Neutrophil (primary cell): ENCODE results near the gene RASSF9.

Experiments used
- H3K27ac ChIP-seq: fragments of 200-600 bp; sonication (generic); 2 replicates; pipeline ENCODE4 v1.5.1; 2016; ENCODE audit warnings: mild to moderate bottlenecking, moderate library complexity
- H3K27me3 ChIP-seq: fragments of 200-600 bp; sonication (generic); 2 replicates; pipeline ENCODE4 v1.6.0; 2016; ENCODE audit warnings: mild to moderate bottlenecking
- H3K36me3 ChIP-seq: fragments of 200-600 bp; sonication (generic); 2 replicates; pipeline ENCODE4 v1.5.1; 2017
- H3K4me1 ChIP-seq, 2 experiments: fragments of 200-600 bp in 1 of 2; sonication (generic) in 1 of 2; 1 replicate in 1 of 2; 2 replicates in 1 of 2; pipeline versions ENCODE4 v1.5.1 to v1.6.1; 2013 to 2016; ENCODE audit warnings: low read depth in 1 of 2, low read length in 1 of 2, mild to moderate bottlenecking in 1 of 2, moderate library complexity in 1 of 2; ENCODE audit not compliant: control insufficient read depth in 1 of 2, insufficient read depth in 1 of 2
- H3K4me3 ChIP-seq, 2 experiments: fragments of 200-600 bp in 1 of 2; sonication (generic) in 1 of 2; 1 replicate in 1 of 2; 2 replicates in 1 of 2; pipeline ENCODE4 v1.5.1; 2013 to 2016; ENCODE audit warnings: low read depth in 1 of 2, low read length in 1 of 2, mild to moderate bottlenecking in 1 of 2, moderate library complexity in 1 of 2
- H3K9me3 ChIP-seq: fragments of 200-600 bp; sonication (generic); 2 replicates; pipeline ENCODE4 v1.5.1; 2016
- CTCF ChIP-seq: fragments of 200-600 bp; sonication (generic); IDR thresholded peaks from 2 replicates; pipeline ENCODE4 v1.5.1; 2016; ENCODE audit warnings: antibody characterized with exemption

RASSF9 gene

DNA sequence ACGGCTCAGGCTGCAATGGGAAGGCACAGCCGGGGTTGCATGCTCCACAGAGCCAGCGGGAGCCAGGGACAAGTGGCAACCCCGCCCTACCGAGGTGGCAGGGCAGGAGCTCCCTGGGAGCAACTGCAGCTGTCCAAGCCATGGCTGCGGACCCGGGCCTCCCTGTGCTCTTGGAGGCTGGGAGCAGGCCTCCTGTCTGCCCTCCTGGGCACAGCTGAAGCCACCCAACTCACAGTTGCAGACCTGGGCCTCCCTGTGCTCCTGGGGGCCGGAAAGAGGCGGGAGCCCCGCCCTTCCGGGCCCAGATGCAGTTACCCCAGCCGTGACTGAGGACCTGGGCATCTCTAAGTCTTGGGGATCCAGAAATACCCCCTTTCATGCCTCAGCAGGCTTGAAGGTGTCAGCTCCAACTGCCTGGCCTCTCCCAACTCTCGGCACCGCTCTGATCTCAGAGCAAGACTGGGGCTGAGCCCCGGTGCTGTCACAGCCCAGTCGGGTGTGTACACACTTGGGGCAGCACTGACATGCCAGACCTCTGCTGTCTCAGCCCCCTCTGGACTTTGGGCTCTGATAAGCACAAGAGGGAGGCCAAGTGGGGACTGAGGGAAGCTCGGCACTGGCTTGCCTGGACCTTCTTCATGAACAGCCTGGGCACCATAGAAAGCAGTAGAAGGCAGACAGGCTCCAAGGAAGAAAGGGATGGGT lies 7.5 kb upstream of the RASSF9 start:
- no peaks in the 10 kb centered on the region for H3K9me3 ChIP-seq
- no peak overlapping the region for H3K4me3 ChIP-seq
- no peaks in the 10 kb centered on the region for H3K36me3 ChIP-seq
- no peak overlapping the region for H3K27ac ChIP-seq
- no peak for TF ChIP-seq CTCF
- H3K4me1 ChIP-seq: no peaks in the 10 kb centered on the region
- no peaks in the 10 kb centered on the region for H3K27me3 ChIP-seq

DNA sequence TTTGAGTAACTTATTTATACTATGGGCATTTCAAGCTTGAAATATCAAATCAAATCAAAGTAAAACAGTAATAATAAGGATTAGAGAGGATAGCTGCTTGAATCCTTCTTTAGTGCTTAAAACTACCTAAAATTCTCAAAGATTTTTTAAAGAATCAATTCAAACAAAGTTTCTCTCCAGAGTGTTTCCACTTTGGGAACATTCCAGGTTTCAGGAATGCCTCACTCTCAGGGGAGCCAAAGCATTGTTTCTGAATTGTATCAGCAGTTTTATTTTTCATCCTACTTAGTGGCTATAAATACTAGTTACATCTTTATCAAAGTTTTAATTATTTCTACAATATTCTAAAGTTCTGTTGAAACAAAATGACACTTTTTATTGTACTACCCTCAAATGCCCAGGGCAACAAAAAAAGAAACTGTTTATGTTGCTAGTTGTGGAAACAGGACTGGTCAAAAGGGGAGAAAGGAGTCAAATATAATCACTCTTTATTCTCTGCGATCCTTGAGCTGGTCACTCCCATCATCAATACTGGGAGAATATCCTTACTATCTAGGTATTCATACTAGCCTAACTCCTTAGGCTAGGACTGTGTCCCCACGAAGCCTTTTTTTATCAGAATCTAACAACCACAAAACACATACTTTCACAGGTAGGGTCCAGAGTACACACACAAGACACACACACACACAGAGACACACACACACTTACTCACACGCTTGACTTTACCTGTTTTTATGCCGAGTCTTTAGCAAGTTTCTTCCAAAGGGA lies 598 bp downstream of the RASSF9 start:
- no peak overlapping the region for H3K4me3 ChIP-seq

DNA sequence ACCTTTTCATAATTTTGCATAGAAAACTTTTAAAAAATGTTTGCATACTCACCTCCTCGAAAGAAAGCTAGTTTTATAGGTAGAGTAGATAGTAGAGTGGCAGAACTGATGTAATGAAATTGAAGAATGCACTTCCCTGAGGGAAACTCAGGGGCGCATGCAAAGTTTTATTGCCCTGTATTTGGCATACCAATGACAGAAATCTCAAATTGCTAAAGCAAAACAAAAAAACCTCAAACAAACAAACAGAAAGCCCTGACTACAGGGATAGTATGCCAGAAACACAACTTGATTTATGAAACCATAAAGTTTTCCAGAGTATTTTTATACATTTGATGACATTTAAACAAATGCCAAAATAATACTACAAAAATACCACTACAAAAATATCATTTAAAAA lies 1.8 kb downstream of the RASSF9 start:
- no peaks in the 10 kb centered on the region for H3K4me1 ChIP-seq
- H3K27ac ChIP-seq: no peak overlapping the region
- no peak overlapping the region for H3K4me3 ChIP-seq
- H3K36me3 ChIP-seq: no peaks in the 10 kb centered on the region
- H3K9me3 ChIP-seq: no peaks in the 10 kb centered on the region
- H3K27me3 ChIP-seq: peaks cover 10% of the 10 kb centered on the region
- TF ChIP-seq CTCF: no peak

More for the DNA sequence above, 598 bp downstream of the RASSF9 start:
- Histone ChIP-seq H3K9me3 (no peaks in the 10 kb centered on the region), H3K27me3 (peaks cover 10% of the 10 kb centered on the region), H3K27ac (no peak overlapping the region), H3K4me1 (no peaks in the 10 kb centered on the region), H3K36me3 (no peaks in the 10 kb centered on the region)
- no peak for TF ChIP-seq CTCF

- no peaks in the 10 kb centered on the region for H3K4me1 ChIP-seq
Measured at GRCh38 chr12:85833579-85833978, 2.6 kb downstream of the RASSF9 start.

DNA sequence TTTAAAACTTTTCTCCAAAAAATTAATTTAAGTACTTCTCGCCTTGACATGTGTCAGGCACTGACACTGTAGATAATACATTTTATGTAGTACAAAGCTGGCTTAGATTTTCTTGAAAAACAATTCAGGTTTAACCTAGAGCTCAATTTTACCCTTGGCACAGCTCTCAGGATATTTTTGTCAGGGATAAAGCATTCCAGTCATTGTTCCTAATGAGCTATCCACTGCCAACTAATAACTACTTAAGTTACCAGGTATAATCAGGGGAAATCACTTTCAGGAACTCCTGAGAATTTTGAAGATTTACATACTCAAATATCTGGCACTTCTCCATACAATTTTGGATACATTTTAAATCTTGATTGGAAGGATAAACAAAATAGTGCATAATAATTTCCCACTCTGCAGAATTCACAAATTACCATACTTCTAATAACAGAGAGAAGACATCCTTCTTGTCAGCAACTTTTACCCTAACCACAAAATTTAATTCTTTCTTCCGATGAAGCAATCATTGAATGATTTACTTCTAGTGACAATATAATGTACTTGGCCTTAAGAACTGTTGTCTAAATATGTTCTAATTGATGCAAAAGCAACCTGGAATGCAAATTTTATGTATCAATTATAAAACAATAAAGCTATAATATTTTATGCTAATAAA lies 4.8 kb downstream of the RASSF9 start:
- H3K27ac ChIP-seq: no peak overlapping the region
- no peaks in the 10 kb centered on the region for H3K9me3 ChIP-seq
- no peak for TF ChIP-seq CTCF
- no peaks in the 10 kb centered on the region for H3K4me1 ChIP-seq
- H3K4me3 ChIP-seq: no peak overlapping the region
- peaks cover 7% of the 10 kb centered on the region for H3K27me3 ChIP-seq
- no peaks in the 10 kb centered on the region for H3K36me3 ChIP-seq

More at GRCh38 chr12:85833579-85833978, 2.6 kb downstream of the RASSF9 start:
- H3K27me3 ChIP-seq: peaks cover 10% of the 10 kb centered on the region
- H3K36me3 ChIP-seq: no peaks in the 10 kb centered on the region
- H3K27ac ChIP-seq: no peak overlapping the region
- no peaks in the 10 kb centered on the region for H3K9me3 ChIP-seq
- no peak overlapping the region for H3K4me3 ChIP-seq
- no peak for TF ChIP-seq CTCF
